ENCODE results near the gene ZNF576. TPM values are rescaled to one million over a fixed set of nuclear protein-coding genes. Genes with fewer than 3 reads are reported as not detected.

Gene ZNF576
- total and polyA plus RNA-seq, 9 of the 15 experiments (the other 6 are each of a cell fraction or from before 2014, with no cell fraction given) = 6.8 to 18.2 (median 12.2) TPM

DNA sequence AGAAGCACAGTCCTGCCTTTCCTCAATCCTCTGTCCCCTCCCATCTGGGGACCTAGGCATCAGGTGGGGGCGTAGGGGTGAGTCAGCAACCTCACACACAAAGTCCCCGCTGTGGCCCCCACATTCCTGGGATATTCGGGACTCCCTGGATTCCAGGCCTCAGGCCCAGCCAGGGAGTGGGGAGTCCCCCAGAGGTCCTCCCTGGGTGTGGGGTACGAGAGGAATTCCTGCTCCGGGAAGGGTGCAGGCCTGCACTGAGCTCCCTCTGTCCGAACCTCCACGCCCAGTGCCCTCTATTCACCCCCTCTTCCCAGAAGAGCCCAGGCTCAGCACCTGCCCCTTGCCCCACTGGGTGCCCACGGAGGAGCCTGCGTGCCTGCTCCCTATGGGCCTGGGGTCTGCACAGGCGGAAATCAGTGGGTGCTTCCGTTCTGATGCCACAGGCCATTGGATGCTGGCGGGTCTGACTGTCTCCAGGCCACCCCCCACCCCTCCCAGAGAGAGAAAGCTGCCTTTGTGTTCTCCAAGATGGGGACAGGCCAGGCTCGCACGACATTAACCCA, 39.8 kb downstream of the ZNF576 start:
- Histone ChIP-seq H3K9ac (ENCODE audit: insufficient read depth in 1 of 2, low read depth in 2 of 2, low read length in 2 of 2) (peak overlapping the region in 1 of 2 experiments; percentile 37; a peak in 2 of 4 replicates), H3K4me2 (ENCODE audit: insufficient read depth, low read length) (no peak overlapping the region), H3K9me1 (ENCODE audit: control insufficient read depth, insufficient read depth, low read length) (no peaks in the 10 kb centered on the region), H3K36me3 (ENCODE audit: control insufficient read depth, insufficient read depth, low read length) (no peaks in the 10 kb centered on the region), H3K27ac (ENCODE audit: extremely low read depth, low read depth, low read length) (no peak overlapping the region), H3K9me3 (replicated peaks; ENCODE audit: control insufficient read depth, insufficient read depth, low read depth, low read length) (no peaks in the 10 kb centered on the region), H2AFZ (ENCODE audit: low read depth, low read length) (no peak overlapping the region), H4K20me1 (replicated peaks; ENCODE audit: control insufficient read depth, insufficient read depth, low read length) (no peaks in the 10 kb centered on the region), H3K4me1 (replicated peaks in 1 of 2; ENCODE audit: control insufficient read depth in 2 of 2, insufficient read depth in 2 of 2, low read length in 2 of 2) (peaks cover 18 to 34% of the 10 kb centered on the region in 2 experiments; a peak in 4 of 5 replicates), H3K79me2 (ENCODE audit: control insufficient read depth, insufficient read depth, low read length) (no peaks in the 10 kb centered on the region), H3K27me3 (ENCODE audit: control insufficient read depth in 2 of 2, insufficient read depth in 2 of 2, low read length in 2 of 2) (peaks cover 9% of the 10 kb centered on the region in 2 experiments), H3K4me3 (no peak overlapping the region)
- ATAC-seq (no peak), FAIRE-seq (no peak), DNase-seq (ENCODE audit: extremely low read depth in 1 of 4, low spot score in 3 of 4) (peak in 1 of 4 experiments; percentile 27)
- TF ChIP-seq SLC30A9 (CRISPR knock-in tag; IDR thresholded peaks at IDR 0.05) (no peak), EGR1 (conservative IDR thresholded peaks at IDR 0.05) (peak; percentile 75), NFE2 (IDR thresholded peaks at IDR 0.05; ENCODE audit: low read depth) (peak; percentile 43; the same call in 1 of the 2 replicates)
- TF ChIP-seq, protein P1, sequence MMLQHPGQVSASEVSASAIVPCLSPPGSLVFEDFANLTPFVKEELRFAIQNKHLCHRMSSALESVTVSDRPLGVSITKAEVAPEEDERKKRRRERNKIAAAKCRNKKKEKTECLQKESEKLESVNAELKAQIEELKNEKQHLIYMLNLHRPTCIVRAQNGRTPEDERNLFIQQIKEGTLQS (IDR thresholded peaks at IDR 0.05) = 0 out of 2 replicates have a peak, but pooled peaks have one; percentile 18
- TF ChIP-seq, protein P1 (CRISPR knock-in tag; conservative IDR thresholded peaks at IDR 0.05) = no peak
- in situ Hi-C loops (cut with MboI) (no loop called here), intact Hi-C loops (cut with micrococcal nuclease) (no loop called here)
- BruUV-seq (replicated peaks) = no TSS peak
- WGBS (ENCODE audit: insufficient coverage, low coverage, missing lambda C conversion rate) = 55% methylated on average over 11 of the region's 14 CpGs
- ChIA-PET CTCF (ENCODE audit: low intra/inter-chr PET ratio) (no interaction called here), POLR2A (interaction anchor here (0.6 kb wide), 1 partner anchor 176 kb away, joined by 3 read pairs; no protein-coding TSS in a partner anchor)
